Astrocyte (in vitro differentiated cells and primary cell): ENCODE data around the gene BTN3A1. TPM values are rescaled to one million over a fixed set of nuclear protein-coding genes. Genes with fewer than 3 reads are reported as not detected.
A peak's percentile ranks its signal among the peaks of the same experiment; 100 is the strongest.
"Not testable (repeated sequence)": the region's sequence is repeated elsewhere in the genome, so short reads cannot be mapped to it uniquely, and the experiment has no call there.

Experiments
- DNase-seq: peaks from one replicate; pipeline ENCODE4 v3.0.0-alpha.2; 2010; ENCODE audit warnings: low read depth
- FAIRE-seq: peaks from 2 replicates; lab custom pipeline; 2011; peaks lifted over from hg19 to GRCh38; lab: Jason Lieb, UNC
- H2AFZ ChIP-seq: 2 replicates; pipeline ENCODE4 v1.6.0; 2012; ENCODE audit warnings: low read depth, low read length, inconsistent platforms
- H3K27ac ChIP-seq: 2 replicates; pipeline ENCODE4 v1.5.1; 2011; ENCODE audit warnings: low read depth, low read length, inconsistent platforms
- H3K27me3 ChIP-seq: 2 replicates; pipeline ENCODE4 v1.6.0; 2011; ENCODE audit warnings: low read length, inconsistent platforms; ENCODE audit not compliant: insufficient read depth
- H3K36me3 ChIP-seq: 2 replicates; pipeline ENCODE4 v1.5.1; 2011; ENCODE audit warnings: low read length, inconsistent platforms; ENCODE audit not compliant: insufficient read depth
- H3K4me1 ChIP-seq: 2 replicates; pipeline ENCODE4 v1.5.1; 2011; ENCODE audit warnings: low read length, inconsistent platforms; ENCODE audit not compliant: insufficient read depth
- H3K4me2 ChIP-seq: 2 replicates; pipeline ENCODE4 v1.6.0; 2012; ENCODE audit warnings: low read length, inconsistent platforms
- H3K4me3 ChIP-seq: 2 replicates; pipeline ENCODE4 v1.5.1; 2011; ENCODE audit warnings: low read depth, mild to moderate bottlenecking, low read length, inconsistent platforms; ENCODE audit not compliant: insufficient read depth
- H3K79me2 ChIP-seq: 2 replicates; pipeline ENCODE4 v1.6.0; 2012; ENCODE audit warnings: mild to moderate bottlenecking, low read length, inconsistent platforms; ENCODE audit not compliant: insufficient read depth
- H3K9ac ChIP-seq: 2 replicates; pipeline ENCODE4 v1.6.0; 2012; ENCODE audit warnings: mild to moderate bottlenecking, low read length, inconsistent platforms
- H3K9me3 ChIP-seq: 2 replicates; pipeline ENCODE4 v1.5.1; 2012; ENCODE audit warnings: low read depth, mild to moderate bottlenecking, low read length, inconsistent platforms; ENCODE audit not compliant: insufficient read depth
- H4K20me1 ChIP-seq: 2 replicates; pipeline ENCODE4 v1.6.0; 2012; ENCODE audit warnings: low read length, inconsistent platforms; ENCODE audit not compliant: insufficient read depth
- H3K27ac Mint-ChIP-seq: one replicate; pipeline ENCODE4 v1.8.0; 2021; ENCODE audit warnings: mild to moderate bottlenecking, mixed read lengths; ENCODE audit not compliant: unreplicated experiment
- H3K27me3 Mint-ChIP-seq: one replicate; pipeline ENCODE4 v1.8.0; 2021; ENCODE audit warnings: low read depth, mixed read lengths; ENCODE audit not compliant: unreplicated experiment
- H3K36me3 Mint-ChIP-seq: one replicate; pipeline ENCODE4 v1.8.0; 2021; ENCODE audit warnings: low read depth, mixed read lengths; ENCODE audit not compliant: unreplicated experiment
- H3K4me1 Mint-ChIP-seq: one replicate; pipeline ENCODE4 v1.8.0; 2021; ENCODE audit warnings: low read depth, mixed read lengths; ENCODE audit not compliant: unreplicated experiment
- H3K4me3 Mint-ChIP-seq: one replicate; pipeline ENCODE4 v1.8.0; 2021; ENCODE audit warnings: mild to moderate bottlenecking, moderate library complexity, mixed read lengths; ENCODE audit not compliant: unreplicated experiment
- H3K9me3 Mint-ChIP-seq: one replicate; pipeline ENCODE4 v1.8.0; 2021; ENCODE audit warnings: mild to moderate bottlenecking, mixed read lengths; ENCODE audit not compliant: unreplicated experiment
- CTCF ChIP-seq: IDR thresholded peaks from 2 replicates; pipeline ENCODE4 v1.5.1; 2011; ENCODE audit warnings: low read depth, mild to moderate bottlenecking, inconsistent platforms, low read length, moderate library complexity; ENCODE audit not compliant: insufficient read depth
- EZH2 ChIP-seq: IDR thresholded peaks from 2 replicates; pipeline ENCODE4 v1.6.1; 2012; ENCODE audit warnings: mild to moderate bottlenecking, low read length, inconsistent platforms; ENCODE audit not compliant: insufficient read depth
- total RNA-seq: library from RNA; stranded (reverse); gene quantifications from 2 replicates; pipeline ENCODE4 v1.2.1, GENCODE V29; 2021

Gene BTN3A1
- total RNA-seq, 1 donor from 2014 or later, result 22.2 TPM

- H3K4me1 Mint-ChIP-seq, result peaks cover 2% of the 10 kb centered on the region
- H3K4me1 ChIP-seq, result peaks cover 12% of the 10 kb centered on the region
- H3K79me2 ChIP-seq, result no peaks in the 10 kb centered on the region
- FAIRE-seq (no peak), DNase-seq (no peak)
- no peaks in the 10 kb centered on the region for H3K27me3 ChIP-seq
- no peak for TF ChIP-seq CTCF
- TF ChIP-seq EZH2, result no peak
- H4K20me1 ChIP-seq, result no peaks in the 10 kb centered on the region
- H3K4me2 ChIP-seq, result no peak overlapping the region
- no peaks in the 10 kb centered on the region for H3K27me3 Mint-ChIP-seq
- no peaks in the 10 kb centered on the region for H3K9me3 ChIP-seq
- no peaks in the 10 kb centered on the region for H3K36me3 ChIP-seq
- no peak overlapping the region for H2AFZ ChIP-seq
- no peak overlapping the region for H3K9ac ChIP-seq
- H3K9me3 Mint-ChIP-seq, result peaks cover 12% of the 10 kb centered on the region
- peaks cover 24% of the 10 kb centered on the region for H3K36me3 Mint-ChIP-seq
- H3K27ac ChIP-seq, result no peak overlapping the region
- H3K4me3 ChIP-seq, result no peak overlapping the region
- no peak overlapping the region for H3K27ac Mint-ChIP-seq
- peak overlapping the region; percentile 22 for H3K4me3 Mint-ChIP-seq
These were observed 14.2 kb downstream of the BTN3A1 start for GRCh38 chr6:26416288-26416687.

- not testable (repeated sequence) for H3K4me1 Mint-ChIP-seq, H3K27me3 ChIP-seq, H3K27ac ChIP-seq, H3K4me3 ChIP-seq, H3K4me1 ChIP-seq, H3K9ac ChIP-seq, FAIRE-seq, H3K36me3 ChIP-seq, H2AFZ ChIP-seq, H3K9me3 ChIP-seq, H3K27me3 Mint-ChIP-seq, H3K4me2 ChIP-seq, H3K79me2 ChIP-seq, H3K27ac Mint-ChIP-seq, DNase-seq, H3K4me3 Mint-ChIP-seq, H4K20me1 ChIP-seq
- peaks cover 15% of the 10 kb centered on the region for H3K36me3 Mint-ChIP-seq
- peaks cover 12% of the 10 kb centered on the region for H3K9me3 Mint-ChIP-seq
These were observed 16.0 kb downstream of the BTN3A1 start for GRCh38 chr6:26418077-26418476.

- H3K9me3 ChIP-seq, H3K27me3 Mint-ChIP-seq, H2AFZ ChIP-seq, H3K4me3 Mint-ChIP-seq, H3K4me3 ChIP-seq, H3K4me1 ChIP-seq, H3K27ac Mint-ChIP-seq, DNase-seq, H3K27me3 ChIP-seq, H3K4me1 Mint-ChIP-seq, H3K9ac ChIP-seq, FAIRE-seq, H4K20me1 ChIP-seq, H3K27ac ChIP-seq, H3K36me3 ChIP-seq, H3K4me2 ChIP-seq: not testable (repeated sequence)
- H3K79me2 ChIP-seq, result peaks cover 12% of the 10 kb centered on the region
- H3K9me3 Mint-ChIP-seq, result peaks cover 12% of the 10 kb centered on the region
- H3K36me3 Mint-ChIP-seq, result peaks cover 11% of the 10 kb centered on the region
These were observed 16.7 kb downstream of the BTN3A1 start for GRCh38 chr6:26418795-26419194.
